Amygdala (tissue), 56 donors: ENCODE measurements around the gene CCDC40.

Experiments
- DNase-seq, 56 donors: peaks; one replicate each; lab custom pipeline; 2025; lab: John Stamatoyannopoulos, UW

The CCDC40 gene

GRCh38 chr17:80096561-80097021 is 60.1 kb downstream of the CCDC40 start:
- peak in 1 of 56 donors; percentile 18 for DNase-seq

- DNase-seq, result no peak
These were observed 60.7 kb downstream of the CCDC40 start for GRCh38 chr17:80097127-80097621.

- DNase-seq, result no peak
These were observed 61.6 kb downstream of the CCDC40 start for GRCh38 chr17:80097844-80098691.

GRCh38 chr17:80099291-80100034 is 63.0 kb downstream of the CCDC40 start:
- no peak for DNase-seq

GRCh38 chr17:80100035-80100323 is 63.5 kb downstream of the CCDC40 start:
- no peak for DNase-seq

- DNase-seq, result peak in 50 of 56 donors; percentile 23 to 88 (median 69)
These were observed 64.8 kb downstream of the CCDC40 start, which contains the start of gene GAA for GRCh38 chr17:80101011-80101945. Gene GAA (plus strand): TSS chr17:80101581. CDS start chr17:80104587, 3,006 bp downstream.

GRCh38 chr17:80101946-80102663 is 65.7 kb downstream of the CCDC40 start:
- DNase-seq, result peak in 11 of 56 donors; percentile 12 to 52 (median 32)

- no peak for DNase-seq
These were observed 66.4 kb downstream of the CCDC40 start for GRCh38 chr17:80102664-80103448.

GRCh38 chr17:80103449-80104085 is 67.1 kb downstream of the CCDC40 start:
- DNase-seq, result no peak

GRCh38 chr17:80104321-80104955 is 68.0 kb downstream of the CCDC40 start:
- no peak for DNase-seq

GRCh38 chr17:80104956-80105375 is 68.5 kb downstream of the CCDC40 start:
- DNase-seq, result no peak

GRCh38 chr17:80105762-80106161 is 69.3 kb downstream of the CCDC40 start:
- peak in 29 of 56 donors; percentile 9 to 75 (median 37) for DNase-seq

GRCh38 chr17:80106176-80106575 is 69.7 kb downstream of the CCDC40 start:
- no peak for DNase-seq

GRCh38 chr17:80106751-80107150 is 70.3 kb downstream of the CCDC40 start:
- DNase-seq, result no peak

GRCh38 chr17:80107231-80108021 is 71.0 kb downstream of the CCDC40 start:
- no peak for DNase-seq

GRCh38 chr17:80108036-80108971 is 71.9 kb downstream of the CCDC40 start:
- no peak for DNase-seq
